Fibroblast of peridontal ligament (primary cell): ENCODE measurements around the gene SELPLG.
"Not testable (repeated sequence)": the region's sequence is repeated elsewhere in the genome, so short reads cannot be mapped to it uniquely, and the experiment has no call there.

Source experiments
- DNase-seq: peaks from one replicate; pipeline ENCODE4 v3.0.0-alpha.2; 2010; ENCODE audit errors: extremely low read depth

The SELPLG gene, protein sequence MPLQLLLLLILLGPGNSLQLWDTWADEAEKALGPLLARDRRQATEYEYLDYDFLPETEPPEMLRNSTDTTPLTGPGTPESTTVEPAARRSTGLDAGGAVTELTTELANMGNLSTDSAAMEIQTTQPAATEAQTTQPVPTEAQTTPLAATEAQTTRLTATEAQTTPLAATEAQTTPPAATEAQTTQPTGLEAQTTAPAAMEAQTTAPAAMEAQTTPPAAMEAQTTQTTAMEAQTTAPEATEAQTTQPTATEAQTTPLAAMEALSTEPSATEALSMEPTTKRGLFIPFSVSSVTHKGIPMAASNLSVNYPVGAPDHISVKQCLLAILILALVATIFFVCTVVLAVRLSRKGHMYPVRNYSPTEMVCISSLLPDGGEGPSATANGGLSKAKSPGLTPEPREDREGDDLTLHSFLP

DNA sequence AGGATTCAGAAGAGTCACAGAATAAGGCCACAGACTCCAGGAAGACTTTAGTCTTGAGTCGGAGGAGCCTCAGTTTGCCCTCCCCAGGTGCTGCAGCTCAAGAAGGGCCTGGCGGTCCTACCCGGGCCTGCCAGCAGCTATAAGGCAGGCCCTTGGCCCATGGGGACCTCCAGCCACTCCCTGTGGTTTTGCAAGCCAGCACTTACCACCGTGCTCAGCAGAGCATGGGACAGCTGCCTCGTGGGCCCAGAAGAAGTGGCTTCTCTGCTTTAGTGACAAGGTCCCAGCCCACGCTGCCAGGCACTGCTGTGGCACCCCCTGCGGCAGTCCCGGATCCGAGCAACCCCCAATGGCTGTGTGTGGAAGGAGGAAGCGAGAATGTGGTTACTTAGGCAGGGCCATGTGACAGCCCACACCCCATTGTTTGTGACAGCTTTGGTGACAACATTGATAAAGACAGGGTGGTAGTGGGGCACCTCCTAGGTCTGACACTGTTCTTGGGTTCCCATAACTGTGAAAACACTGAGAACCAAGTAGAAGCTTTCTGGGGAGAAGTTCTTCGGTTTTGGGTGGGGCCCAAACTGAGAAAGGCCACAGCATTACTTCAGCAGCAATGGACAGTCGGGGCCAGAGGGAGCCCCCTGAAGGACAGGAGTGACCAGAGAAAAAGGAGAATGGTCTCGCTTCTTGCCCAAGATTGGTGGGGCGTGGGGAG is at the start of gene SELPLG:
SELPLG (minus strand) TSS at position 361 of the 715 bp plus-strand sequence. CDS start 9,587 bp downstream, outside the sequence.
- no peak for DNase-seq

DNA sequence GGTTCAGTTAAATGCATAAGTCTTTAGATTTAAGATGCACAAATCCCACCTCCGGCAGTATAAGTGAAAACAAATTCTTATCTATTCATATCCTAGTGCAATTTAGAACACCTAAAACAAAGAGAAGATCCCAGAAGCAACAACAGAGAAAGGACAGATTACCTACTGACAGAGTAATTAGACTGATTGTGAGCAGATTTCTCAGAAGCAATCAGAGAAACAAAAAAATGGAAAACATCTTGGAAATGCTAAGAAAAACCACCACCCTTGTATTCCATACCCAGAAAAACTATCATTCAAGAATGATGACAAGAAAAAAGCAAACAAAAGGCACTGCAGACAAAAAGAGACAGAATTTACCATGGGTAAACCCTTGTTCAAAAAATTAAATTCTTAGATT is 47.6 kb upstream of the SELPLG start:
- no peak for DNase-seq

DNA sequence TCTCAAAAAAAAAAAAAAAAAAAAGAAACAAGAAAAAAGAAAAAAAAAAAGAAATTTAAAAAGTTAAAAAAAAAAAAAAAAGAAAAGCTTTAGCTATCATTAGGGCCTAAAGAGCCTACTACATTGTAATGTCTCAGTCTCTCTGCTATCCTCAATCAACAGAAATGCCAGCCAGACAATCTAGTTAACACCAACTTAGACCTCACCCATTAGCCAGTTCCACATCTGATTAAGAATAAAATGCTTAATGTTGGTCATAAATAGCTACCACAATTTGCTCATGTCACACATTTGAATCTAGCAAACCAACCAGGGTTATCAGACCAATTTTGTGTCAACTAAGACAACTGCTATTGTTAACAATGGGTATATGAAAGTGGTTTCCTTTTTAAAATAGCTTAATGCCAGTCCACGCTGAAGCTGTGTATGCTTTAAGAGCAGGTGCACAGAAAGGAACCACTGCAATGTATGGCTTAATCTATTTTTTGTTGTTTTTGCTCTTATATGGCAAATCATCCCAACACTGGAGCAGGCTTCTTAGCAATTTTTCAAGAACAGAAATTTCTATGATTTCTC is 45.5 kb upstream of the SELPLG start:
- DNase-seq, result no peak

DNA sequence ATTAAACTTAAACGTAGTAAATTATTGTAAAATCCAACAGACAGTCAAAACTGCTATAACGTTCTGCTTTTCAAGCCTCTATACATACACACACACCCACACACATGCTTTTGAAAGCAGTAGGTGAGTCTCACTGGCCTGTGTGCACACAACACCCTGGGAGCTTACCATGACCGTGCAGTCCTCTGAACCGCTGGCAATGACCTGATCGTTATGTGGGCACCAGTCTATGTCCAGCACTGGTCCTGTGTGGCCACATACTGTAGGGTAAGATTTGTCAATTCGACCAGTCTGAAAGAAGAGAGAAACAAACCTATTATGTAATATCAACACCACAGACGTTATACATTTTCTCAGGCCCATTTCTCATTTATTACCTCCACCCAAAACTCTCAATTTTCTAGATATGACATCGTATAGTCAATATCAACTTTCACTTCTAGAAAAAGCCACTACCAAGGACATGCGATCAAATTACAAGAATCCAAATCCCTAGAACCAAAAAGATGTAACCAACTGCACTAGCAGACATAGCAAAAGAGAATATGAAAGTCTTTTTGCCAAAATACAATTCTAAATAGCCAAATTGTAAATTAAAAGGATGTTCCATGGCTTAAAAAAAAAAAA is 44.5 kb upstream of the SELPLG start:
- DNase-seq, result no peak

DNA sequence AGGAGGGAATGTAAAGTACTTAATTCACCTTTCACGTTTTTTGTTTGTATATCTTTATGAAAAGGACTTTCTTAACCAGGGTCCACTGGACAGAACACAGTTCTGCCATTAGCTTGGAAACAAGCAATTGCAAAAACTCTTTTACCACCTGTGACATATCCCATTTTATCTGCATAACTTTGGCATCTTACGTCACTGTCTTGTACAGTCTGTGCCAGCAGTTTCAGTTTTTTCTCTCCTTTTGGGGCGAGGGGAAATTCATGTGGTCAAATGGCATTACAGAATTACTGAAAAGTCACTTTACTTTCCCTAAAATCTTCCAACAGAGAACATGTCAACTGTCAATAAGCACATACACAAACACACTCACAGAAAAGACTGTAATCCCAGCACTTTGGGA is 43.7 kb upstream of the SELPLG start:
- DNase-seq, result no peak

DNA sequence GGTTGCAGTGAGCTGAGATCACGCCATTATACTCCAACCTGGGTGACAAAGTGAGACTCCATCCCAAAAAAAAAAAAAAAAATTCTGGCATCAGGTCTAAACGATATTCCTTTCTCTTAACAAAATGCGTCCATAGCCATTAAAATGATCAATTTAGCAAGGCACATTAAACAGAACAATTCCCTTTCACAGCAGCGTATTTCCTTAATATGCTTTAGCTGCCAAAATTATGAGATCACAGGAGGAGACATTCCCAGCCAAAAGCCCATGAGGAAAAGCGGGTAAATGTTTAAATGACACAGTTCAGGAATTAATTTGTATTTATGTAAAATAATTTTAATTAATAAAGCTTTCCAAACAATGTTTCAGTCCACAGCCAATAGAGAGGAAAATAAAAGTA is 43.0 kb upstream of the SELPLG start:
- DNase-seq, result no peak

DNA sequence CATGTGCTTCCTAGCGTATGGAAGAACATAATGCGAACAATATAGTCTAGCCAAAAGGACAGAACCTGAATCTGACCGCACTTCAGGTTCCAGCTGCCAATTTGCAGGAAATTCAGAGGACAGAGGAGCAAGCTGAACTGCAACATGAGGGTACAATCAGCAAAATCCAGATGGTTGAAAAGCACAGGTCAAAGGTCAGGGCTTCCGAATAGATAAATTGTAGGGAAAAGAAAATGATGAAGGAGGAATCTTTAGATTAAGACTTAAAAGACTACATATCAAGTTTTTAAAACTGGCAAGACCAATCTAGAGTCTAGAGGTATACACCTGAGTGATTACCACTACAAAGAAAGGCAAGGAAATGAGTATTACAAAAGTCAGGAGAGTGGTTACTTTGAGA is 42.1 kb upstream of the SELPLG start:
- no peak for DNase-seq

DNA sequence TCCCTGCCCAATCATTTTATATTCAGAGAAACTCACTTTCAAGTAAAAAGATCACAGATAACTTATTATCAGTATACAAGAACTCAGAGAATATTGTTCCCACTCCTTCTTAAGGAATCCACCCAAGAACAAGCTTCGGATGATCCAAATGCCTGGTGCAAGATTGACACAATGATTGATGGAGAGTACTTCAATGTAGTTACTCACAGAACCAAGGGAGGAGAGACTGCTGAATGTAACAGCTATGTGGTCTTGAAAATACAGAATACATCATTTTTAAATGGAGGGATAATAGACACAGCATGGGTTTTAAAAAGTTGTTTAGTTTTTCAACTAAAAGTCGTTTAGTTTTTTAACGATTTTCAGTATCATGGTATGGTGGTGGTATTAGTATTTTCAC is 38.4 kb upstream of the SELPLG start:
- no peak for DNase-seq

DNA sequence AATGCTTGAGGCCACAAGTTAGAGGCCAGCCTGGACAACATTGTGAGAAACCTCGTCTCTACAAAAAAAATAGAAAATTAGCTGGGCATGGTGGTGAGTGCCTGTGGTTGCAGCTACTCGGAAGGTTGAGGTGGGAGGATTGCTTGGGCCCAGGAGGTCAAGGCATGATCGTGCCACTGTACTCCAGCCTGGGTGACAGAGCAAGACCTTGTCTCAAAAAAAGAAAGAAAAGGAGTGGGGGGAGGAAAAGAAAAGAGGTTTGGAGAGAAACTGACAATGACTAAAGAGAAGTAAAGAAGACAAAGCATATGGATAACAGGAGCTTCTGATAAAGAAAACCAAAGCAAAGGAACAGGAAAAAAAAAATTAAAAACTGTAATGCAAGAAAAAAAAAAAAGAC is 37.4 kb upstream of the SELPLG start:
- no peak for DNase-seq

DNA sequence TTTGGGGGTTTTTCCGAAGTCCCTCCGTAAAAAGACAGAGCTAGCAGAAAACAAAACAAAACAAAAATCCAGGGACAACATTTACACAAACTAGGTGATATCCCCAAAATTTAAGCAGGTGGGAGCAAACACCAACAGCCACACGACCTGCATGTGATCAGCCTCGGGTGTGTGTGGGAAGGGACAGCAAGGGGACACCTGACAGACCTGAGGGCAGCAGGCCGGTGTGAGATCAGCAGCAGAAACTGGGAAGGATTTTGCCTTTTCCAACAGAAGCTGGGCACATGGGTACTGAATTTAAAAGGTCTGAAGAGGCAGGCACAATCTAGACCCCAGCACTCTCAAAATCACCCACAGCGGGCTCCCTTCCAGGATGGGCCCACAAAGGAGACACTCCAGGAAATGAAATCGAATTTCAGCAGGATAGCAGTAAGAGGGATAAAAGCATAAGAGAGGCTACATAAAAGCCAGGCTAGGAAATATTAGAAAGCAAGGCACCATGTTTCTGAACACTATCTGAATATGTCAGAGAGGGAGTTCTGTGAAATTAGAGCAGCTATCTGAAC is 36.5 kb upstream of the SELPLG start:
- no peak for DNase-seq

DNA sequence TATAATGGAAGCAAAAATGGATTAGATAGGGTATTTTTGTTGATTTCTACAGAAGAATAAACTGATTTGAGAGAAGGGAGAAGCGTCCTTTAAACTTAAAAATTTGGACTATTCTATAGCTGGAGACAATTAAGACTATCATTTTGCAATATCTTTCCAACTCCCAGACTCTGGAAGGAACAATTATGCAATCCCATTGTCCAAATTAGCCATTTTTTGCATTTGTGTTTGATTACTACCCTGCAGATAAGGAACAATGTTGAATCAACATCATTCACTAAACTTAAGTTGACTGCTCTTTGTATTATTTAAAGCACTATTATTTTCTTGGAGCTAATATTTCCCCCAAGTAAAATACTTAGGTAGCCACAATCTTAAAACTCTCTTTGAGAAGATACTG is 34.8 kb upstream of the SELPLG start:
- DNase-seq, result peak; percentile 72

DNA sequence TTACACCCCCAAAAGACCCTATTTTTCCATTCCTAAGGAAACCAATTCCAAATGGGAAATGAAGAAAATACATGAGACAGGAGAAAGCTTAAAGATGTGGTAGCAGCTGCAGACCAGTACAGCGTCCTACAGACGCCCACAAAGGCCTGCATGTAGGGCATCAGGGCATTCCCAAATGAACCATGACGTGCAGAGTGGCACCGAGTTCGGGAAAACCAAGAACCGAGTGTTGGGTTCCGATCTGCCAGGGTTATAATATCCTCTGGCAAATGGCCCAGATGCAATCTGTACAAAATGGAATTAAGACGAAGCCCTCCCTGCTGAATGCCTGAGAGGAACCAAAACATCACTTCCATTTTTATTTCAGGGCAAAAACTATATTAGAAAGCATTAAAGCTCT is 34.4 kb upstream of the SELPLG start:
- no peak for DNase-seq

DNA sequence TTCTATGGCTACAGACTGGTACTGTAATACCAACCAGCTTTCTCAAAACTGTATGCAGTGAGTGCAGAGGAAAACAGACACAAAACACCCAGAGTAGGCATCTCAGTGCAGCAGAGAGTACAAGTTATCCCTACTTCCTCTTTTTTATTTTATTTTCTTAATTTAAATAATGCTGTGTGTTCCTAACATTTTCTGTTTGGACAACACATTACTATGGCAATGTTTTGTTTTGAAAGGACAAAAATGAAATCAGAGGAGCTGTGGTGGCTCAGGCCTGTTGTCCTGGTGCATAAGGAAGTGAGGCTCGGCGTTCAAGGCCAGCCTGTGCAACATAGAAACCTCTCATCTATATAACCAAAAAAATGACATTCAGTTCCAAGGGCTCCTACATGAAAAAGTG is 33.7 kb upstream of the SELPLG start:
- peak; percentile 26 for DNase-seq

DNA sequence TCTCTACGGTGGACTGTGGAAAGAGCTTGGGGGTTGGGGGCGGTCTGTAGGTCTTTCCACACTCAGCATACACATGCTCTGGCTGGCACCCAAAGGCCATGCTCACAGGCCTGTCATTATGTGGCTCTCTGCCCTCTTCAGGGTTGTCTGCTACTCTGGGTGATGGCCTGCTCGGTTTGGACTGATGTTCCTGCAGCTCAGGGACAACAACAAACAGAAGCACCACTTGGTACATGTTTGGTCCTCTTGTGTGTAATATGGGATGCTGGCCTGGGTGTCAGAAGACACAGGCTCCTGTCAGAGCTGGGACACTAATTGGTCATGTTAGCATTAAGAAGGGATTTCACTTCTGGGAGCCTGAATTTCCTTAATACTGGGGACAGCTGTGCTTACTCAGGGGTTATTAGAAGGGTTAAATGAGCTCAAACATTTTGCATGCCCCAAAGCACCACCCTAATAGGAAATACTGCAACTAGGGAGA is 32.7 kb upstream of the SELPLG start:
- DNase-seq, result peak; percentile 54

DNA sequence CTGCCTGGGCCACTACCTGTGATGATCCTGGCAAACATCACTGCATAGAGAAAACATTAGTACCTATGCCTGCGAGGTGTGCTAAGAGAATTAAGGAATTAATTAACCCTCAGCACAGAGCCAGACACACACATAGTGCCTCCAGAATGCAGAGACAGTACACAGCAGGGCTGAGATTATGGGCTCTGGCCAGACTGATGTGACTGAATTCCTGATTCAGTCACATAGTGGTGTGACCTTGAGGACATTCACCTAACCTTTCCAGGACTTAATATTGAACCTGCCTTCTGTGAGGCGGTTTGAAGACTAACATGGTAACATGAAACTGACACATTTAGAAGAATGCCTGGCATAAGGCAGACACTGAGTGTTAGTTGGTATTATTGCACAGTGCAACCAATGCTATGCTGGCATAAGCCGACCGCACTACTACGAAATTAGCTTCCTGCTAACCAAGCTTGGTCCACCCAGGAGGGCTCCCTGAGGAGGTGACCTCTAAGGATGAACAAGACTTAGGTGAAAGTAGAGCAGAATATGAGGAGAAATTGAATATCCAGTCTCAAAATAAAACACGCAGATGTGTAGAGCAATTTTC is 32.0 kb upstream of the SELPLG start:
- DNase-seq, result no peak

DNA sequence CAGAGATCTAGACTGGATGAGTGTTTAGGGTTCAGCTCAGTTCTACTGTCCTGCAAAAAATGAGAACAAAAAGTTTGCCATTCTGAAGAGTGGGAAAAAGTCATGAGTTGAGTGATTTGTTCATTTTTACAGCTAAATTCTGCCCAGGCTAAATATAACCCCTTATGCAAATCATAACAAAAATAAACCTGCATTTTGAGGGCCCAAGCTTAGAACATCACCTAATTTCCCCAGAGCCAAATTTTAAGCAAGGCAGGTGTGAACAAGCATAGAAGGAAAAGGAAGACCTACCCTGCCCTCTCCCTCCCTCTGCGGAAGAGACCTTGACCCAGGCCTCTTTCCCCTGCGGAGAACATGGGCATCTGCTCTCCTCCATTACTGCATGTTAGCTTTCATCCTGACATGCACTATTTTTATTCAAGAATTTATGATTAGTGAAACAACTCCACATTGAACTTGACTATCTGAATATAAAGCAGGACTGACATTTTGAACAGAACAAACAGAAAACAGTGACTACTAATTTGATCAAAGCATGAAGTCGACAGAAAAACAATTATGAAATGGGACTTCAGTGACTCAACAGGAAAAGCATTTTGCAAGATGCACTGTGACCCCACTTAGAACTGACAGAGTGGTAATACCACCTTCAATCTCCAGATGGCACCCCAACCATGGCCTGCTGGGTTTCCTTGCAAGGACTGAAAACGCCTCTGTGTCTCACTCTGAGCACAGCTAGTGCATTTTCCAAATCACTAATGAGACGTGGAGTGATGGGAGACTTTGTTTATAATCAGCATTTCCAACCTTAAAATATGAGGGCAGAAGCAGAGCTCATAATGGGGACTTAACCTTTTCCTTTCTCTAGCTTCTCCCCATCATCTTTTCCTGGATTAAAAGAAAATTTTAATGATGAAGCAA is 30.9 kb upstream of the SELPLG start:
- peak; percentile 98 for DNase-seq

DNA sequence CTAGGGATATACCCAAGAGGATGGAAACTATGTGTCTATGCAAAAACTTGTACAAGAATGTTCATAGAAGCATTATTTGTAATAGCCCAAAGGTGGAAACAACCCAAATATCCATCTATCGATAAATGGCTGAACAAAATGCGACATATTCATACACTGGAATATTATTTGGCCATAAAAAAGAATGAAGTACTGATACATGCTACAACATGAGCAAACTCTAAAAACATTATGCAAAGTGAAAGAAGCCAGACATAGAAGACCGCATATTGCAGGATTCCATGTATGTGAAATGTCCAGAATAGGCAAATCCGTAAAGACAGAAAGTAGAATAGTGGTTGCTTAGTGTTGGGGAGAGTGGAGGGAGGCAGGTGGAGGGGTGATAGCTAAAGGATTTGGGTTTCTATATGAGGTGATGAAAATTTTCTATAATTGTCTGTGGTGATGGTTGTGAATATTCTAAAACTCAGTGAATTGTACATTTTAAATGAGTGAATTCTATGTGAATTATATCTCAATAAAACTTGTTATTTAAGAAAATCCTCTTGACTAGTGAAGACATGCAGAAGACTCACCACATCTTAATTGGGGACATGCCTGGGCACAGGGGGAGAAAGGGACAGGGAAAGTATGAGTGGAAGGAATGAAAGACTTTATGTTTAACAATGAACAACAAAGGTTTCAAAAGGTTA is 29.8 kb upstream of the SELPLG start:
- DNase-seq, result peak; percentile 26

DNA sequence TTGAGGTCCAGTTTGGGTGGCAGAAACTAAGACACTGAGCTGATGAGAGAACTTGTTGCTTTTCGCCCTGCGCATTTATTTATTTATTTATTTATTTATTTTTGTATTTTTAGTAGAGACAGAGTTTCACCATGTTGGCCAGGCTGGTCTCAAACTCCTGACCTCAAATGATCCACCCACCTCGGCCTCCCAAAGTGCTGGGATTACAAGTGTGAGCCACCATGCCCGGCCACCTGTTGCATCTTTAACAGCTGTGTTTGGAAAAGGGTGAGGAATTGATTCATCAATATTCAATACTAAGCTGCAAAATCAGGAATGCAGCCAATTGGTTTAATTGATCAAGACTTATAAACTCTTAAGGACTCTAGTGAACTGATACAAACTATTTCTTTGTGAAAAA is 24.4 kb upstream of the SELPLG start:
- DNase-seq, result not testable (repeated sequence)

DNA sequence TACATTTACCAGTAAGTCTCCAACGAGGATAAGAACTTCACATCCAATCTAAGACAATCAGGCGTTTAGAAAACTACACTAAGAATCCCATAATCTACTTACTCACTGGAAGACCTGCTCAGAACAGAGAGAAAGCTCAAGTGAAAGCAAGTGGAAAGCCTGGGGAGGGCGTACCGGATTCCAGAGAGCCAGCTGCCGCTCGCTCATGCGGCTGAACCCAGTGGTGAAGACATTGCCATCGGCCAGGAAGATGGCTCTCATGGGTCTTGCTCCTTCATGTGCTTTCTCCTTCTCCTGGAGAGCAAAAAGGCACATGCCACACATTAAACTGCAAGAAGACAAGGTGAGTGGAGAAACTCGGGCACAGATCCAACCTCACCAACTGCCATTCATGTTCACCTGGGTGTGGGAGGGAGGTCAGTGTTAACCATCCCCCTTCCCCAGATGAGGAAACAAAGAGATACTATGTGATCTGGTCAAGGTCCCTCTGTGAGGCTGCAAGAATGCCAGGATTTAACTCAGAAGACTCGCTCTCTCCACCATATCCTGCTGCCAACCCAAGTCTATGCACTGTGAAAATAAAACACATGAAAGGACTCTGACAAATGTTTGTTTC is 23.5 kb upstream of the SELPLG start:
- DNase-seq, result no peak
